Measurements from ENCODE around the gene RESP18.

Gene RESP18

GRCh38 chr2:219332542-219332941 lies at the start of gene RESP18:
Gene RESP18, minus strand, starts transcription at chr2:219332744.
- no peak for DNase-seq

- no peak for DNase-seq
Measured at GRCh38 chr2:219381448-219381847, 48.9 kb upstream of the RESP18 start.

- no peak for DNase-seq
Measured at GRCh38 chr2:219380926-219381325, 48.4 kb upstream of the RESP18 start.

- no peak for DNase-seq
Measured at GRCh38 chr2:219378163-219378851, 45.8 kb upstream of the RESP18 start.

GRCh38 chr2:219369447-219369861 lies 36.9 kb upstream of the RESP18 start:
- no peak for DNase-seq

- DNase-seq, result no peak
Measured at GRCh38 chr2:219368690-219369191, 36.2 kb upstream of the RESP18 start.

GRCh38 chr2:219362524-219363164 lies 30.1 kb upstream of the RESP18 start:
- no peak for DNase-seq

- DNase-seq, result no peak
Measured at GRCh38 chr2:219362072-219362471, 29.5 kb upstream of the RESP18 start.

GRCh38 chr2:219358170-219359075 lies 25.9 kb upstream of the RESP18 start:
- no peak for DNase-seq

GRCh38 chr2:219356834-219357233 lies 24.3 kb upstream of the RESP18 start:
- no peak for DNase-seq

- no peak for DNase-seq
Measured at GRCh38 chr2:219354582-219354981, 22.0 kb upstream of the RESP18 start.

GRCh38 chr2:219353129-219353528 lies 20.6 kb upstream of the RESP18 start:
- DNase-seq, result no peak

- DNase-seq, result no peak
Measured at GRCh38 chr2:219352448-219353023, 20.0 kb upstream of the RESP18 start.

- DNase-seq, result no peak
Measured at GRCh38 chr2:219350710-219351221, 18.2 kb upstream of the RESP18 start.

GRCh38 chr2:219350215-219350614 lies 17.7 kb upstream of the RESP18 start:
- no peak for DNase-seq

GRCh38 chr2:219344751-219345430 lies 12.3 kb upstream of the RESP18 start:
- DNase-seq, result no peak

- no peak for DNase-seq
Measured at GRCh38 chr2:219335373-219335786, 2.8 kb upstream of the RESP18 start.

- no peak for DNase-seq
Measured at GRCh38 chr2:219334076-219334475, 1.5 kb upstream of the RESP18 start.

GRCh38 chr2:219331560-219332213 lies 857 bp downstream of the RESP18 start:
- no peak for DNase-seq

- no peak for DNase-seq
Measured at GRCh38 chr2:219327719-219328118, 4.8 kb downstream of the RESP18 start.

GRCh38 chr2:219325657-219326315 lies 6.8 kb downstream of the RESP18 start:
- DNase-seq, result no peak

Measured in cortex of kidney (tissue), 1 donor.